ENCODE measurements around the gene RAPGEF6.

DNA sequence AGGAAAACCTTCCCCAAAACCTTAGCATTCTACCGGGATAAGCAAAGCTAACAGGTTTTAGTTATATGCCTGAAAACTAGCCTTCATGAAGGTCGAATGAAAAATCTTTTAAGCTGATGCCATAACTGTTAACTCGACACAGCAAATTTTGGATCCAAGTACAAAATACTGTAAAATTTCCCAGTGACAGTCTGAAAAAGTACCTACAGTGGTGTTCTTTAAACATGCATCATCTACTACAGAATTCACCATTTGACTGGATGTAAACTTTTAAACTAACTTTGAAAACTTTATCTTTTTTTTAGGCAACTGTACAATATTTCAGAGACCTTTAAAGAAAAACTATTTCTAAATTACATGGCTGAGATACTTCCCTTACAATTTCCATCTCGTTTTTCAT, 791 bp downstream of the RAPGEF6 start:
- no peak for TF ChIP-seq POLR2A (IDR thresholded peaks at IDR 0.05)
- TF ChIP-seq, protein P1, sequence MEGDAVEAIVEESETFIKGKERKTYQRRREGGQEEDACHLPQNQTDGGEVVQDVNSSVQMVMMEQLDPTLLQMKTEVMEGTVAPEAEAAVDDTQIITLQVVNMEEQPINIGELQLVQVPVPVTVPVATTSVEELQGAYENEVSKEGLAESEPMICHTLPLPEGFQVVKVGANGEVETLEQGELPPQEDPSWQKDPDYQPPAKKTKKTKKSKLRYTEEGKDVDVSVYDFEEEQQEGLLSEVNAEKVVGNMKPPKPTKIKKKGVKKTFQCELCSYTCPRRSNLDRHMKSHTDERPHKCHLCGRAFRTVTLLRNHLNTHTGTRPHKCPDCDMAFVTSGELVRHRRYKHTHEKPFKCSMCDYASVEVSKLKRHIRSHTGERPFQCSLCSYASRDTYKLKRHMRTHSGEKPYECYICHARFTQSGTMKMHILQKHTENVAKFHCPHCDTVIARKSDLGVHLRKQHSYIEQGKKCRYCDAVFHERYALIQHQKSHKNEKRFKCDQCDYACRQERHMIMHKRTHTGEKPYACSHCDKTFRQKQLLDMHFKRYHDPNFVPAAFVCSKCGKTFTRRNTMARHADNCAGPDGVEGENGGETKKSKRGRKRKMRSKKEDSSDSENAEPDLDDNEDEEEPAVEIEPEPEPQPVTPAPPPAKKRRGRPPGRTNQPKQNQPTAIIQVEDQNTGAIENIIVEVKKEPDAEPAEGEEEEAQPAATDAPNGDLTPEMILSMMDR (IDR thresholded peaks at IDR 0.05) = no peak
